Activated naive CD8-positive, alpha-beta T cell treated with anti-CD3 and anti-CD28 coated beads, Interleukin-2, amount 10 ng/mL, durations not matched to agents 7 days and 5 days (primary cell): ENCODE measurements around the gene ZNF618. TPM values are rescaled to one million over a fixed set of nuclear protein-coding genes. Genes with fewer than 3 reads are reported as not detected.

Experiments used
- ATAC-seq: fragments of 150-1000 bp; cut with Tn5 transposase; one replicate; pipeline ENCODE4 v1.10.0; 2021; ENCODE audit warnings: low read depth, moderate library complexity
- POLR2A ChIA-PET: fragments of 350-600 bp; sonication (Branson Sonifier 250); formaldehyde crosslinking; loops from one replicate; lab custom pipeline; 2021; ENCODE audit warnings: antibody characterized with exemption; lab: Charles Lee
- DNase-seq: peaks from one replicate; pipeline ENCODE4 v3.0.0; 2021
- H3K27ac Mint-ChIP-seq: one replicate; pipeline ENCODE4 v1.8.0; 2022; ENCODE audit warnings: mild to moderate bottlenecking, mixed read lengths
- H3K27me3 Mint-ChIP-seq: one replicate; pipeline ENCODE4 v1.8.0; 2022; ENCODE audit warnings: mild to moderate bottlenecking, moderate library complexity, mixed read lengths
- H3K36me3 Mint-ChIP-seq: one replicate; pipeline ENCODE4 v1.8.0; 2021; ENCODE audit warnings: mild to moderate bottlenecking, mixed read lengths
- H3K4me1 Mint-ChIP-seq: one replicate; pipeline ENCODE4 v1.8.0; 2021; ENCODE audit warnings: mixed read lengths
- H3K4me3 Mint-ChIP-seq: one replicate; pipeline ENCODE4 v1.8.0; 2022; ENCODE audit warnings: mild to moderate bottlenecking, moderate library complexity, mixed read lengths
- H3K9me3 Mint-ChIP-seq: one replicate; pipeline ENCODE4 v1.8.0; 2021; ENCODE audit warnings: mixed read lengths
- total RNA-seq, 2 experiments: library from RNA; stranded (reverse); gene quantifications; one replicate each; pipeline ENCODE4 v1.2.3, GENCODE V29; 2021

The ZNF618 gene
- total RNA-seq, 2 experiments from 2014 or later, result 0.60 to 0.75 TPM

- Mint-ChIP-seq H3K36me3 (peaks cover 2% of the 10 kb centered on the region), H3K27ac (no peak overlapping the region), H3K27me3 (peaks cover 8% of the 10 kb centered on the region), H3K4me1 (peaks cover 14% of the 10 kb centered on the region), H3K9me3 (peaks cover 8% of the 10 kb centered on the region), H3K4me3 (no peak overlapping the region)
- DNase-seq, result no peak
- POLR2A ChIA-PET, result interaction anchor here (0.6 kb wide), 1 partner anchor 600 kb away, joined by 3 read pairs; no protein-coding TSS in a partner anchor
- ATAC-seq, result no peak
Observed at GRCh38 chr9:113887436-113887835, 11.3 kb downstream of the ZNF618 start.

GRCh38 chr9:113888336-113888735 lies 12.2 kb downstream of the ZNF618 start:
- peaks cover 8% of the 10 kb centered on the region for H3K9me3 Mint-ChIP-seq
- ATAC-seq, result no peak
- peaks cover 5% of the 10 kb centered on the region for H3K27me3 Mint-ChIP-seq
- H3K27ac Mint-ChIP-seq, result no peak overlapping the region
- no peak overlapping the region for H3K4me3 Mint-ChIP-seq
- peaks cover 14% of the 10 kb centered on the region for H3K4me1 Mint-ChIP-seq
- DNase-seq, result no peak
- POLR2A ChIA-PET, result no interaction called here
- peaks cover 2% of the 10 kb centered on the region for H3K36me3 Mint-ChIP-seq

- Mint-ChIP-seq H3K9me3 (peaks cover 8% of the 10 kb centered on the region), H3K27me3 (peaks cover 5% of the 10 kb centered on the region), H3K27ac (no peak overlapping the region), H3K4me3 (no peak overlapping the region), H3K4me1 (peaks cover 14% of the 10 kb centered on the region), H3K36me3 (peaks cover 2% of the 10 kb centered on the region)
- ATAC-seq (no peak), DNase-seq (no peak)
- POLR2A ChIA-PET, result no interaction called here
Observed at GRCh38 chr9:113888976-113889375, 12.9 kb downstream of the ZNF618 start.

GRCh38 chr9:113890704-113891103 lies 14.6 kb downstream of the ZNF618 start:
- no peak for ATAC-seq
- Mint-ChIP-seq H3K36me3 (peaks cover 2% of the 10 kb centered on the region), H3K4me3 (no peak overlapping the region), H3K4me1 (peaks cover 8% of the 10 kb centered on the region), H3K27ac (no peak overlapping the region), H3K27me3 (peaks cover 19% of the 10 kb centered on the region), H3K9me3 (peaks cover 8% of the 10 kb centered on the region)
- POLR2A ChIA-PET, result no interaction called here
- no peak for DNase-seq

- ATAC-seq (no peak), DNase-seq (no peak)
- POLR2A ChIA-PET, result no interaction called here
- Mint-ChIP-seq H3K4me3 (no peak overlapping the region), H3K27me3 (peaks cover 26% of the 10 kb centered on the region), H3K27ac (no peak overlapping the region), H3K36me3 (no peaks in the 10 kb centered on the region), H3K9me3 (peaks cover 6% of the 10 kb centered on the region), H3K4me1 (no peaks in the 10 kb centered on the region)
Observed at GRCh38 chr9:113892861-113893491, 16.9 kb downstream of the ZNF618 start.

GRCh38 chr9:113894166-113894565 lies 18.1 kb downstream of the ZNF618 start:
- H3K4me3 Mint-ChIP-seq, result no peak overlapping the region
- no peak for ATAC-seq

GRCh38 chr9:113895526-113895925 lies 19.4 kb downstream of the ZNF618 start:
- Mint-ChIP-seq H3K4me1 (no peaks in the 10 kb centered on the region), H3K4me3 (no peak overlapping the region), H3K36me3 (no peaks in the 10 kb centered on the region), H3K27ac (no peak overlapping the region), H3K27me3 (peaks cover 28% of the 10 kb centered on the region), H3K9me3 (peaks cover 2% of the 10 kb centered on the region)
- POLR2A ChIA-PET, result no interaction called here
- DNase-seq (no peak), ATAC-seq (no peak)

More at GRCh38 chr9:113894166-113894565, 18.1 kb downstream of the ZNF618 start:
- POLR2A ChIA-PET, result no interaction called here
- no peaks in the 10 kb centered on the region for H3K4me1 Mint-ChIP-seq
- no peak for DNase-seq
- H3K27ac Mint-ChIP-seq, result no peak overlapping the region
- no peaks in the 10 kb centered on the region for H3K36me3 Mint-ChIP-seq
- peaks cover 6% of the 10 kb centered on the region for H3K9me3 Mint-ChIP-seq
- peaks cover 28% of the 10 kb centered on the region for H3K27me3 Mint-ChIP-seq

- no peaks in the 10 kb centered on the region for H3K4me1 Mint-ChIP-seq
- DNase-seq (no peak), ATAC-seq (no peak)
- H3K27ac Mint-ChIP-seq, result no peak overlapping the region
- H3K9me3 Mint-ChIP-seq, result peaks cover 3% of the 10 kb centered on the region
- POLR2A ChIA-PET, result no interaction called here
- peaks cover 28% of the 10 kb centered on the region for H3K27me3 Mint-ChIP-seq
- no peak overlapping the region for H3K4me3 Mint-ChIP-seq
- no peaks in the 10 kb centered on the region for H3K36me3 Mint-ChIP-seq
Observed at GRCh38 chr9:113896713-113897112, 20.6 kb downstream of the ZNF618 start.

GRCh38 chr9:113898151-113898550 lies 22.0 kb downstream of the ZNF618 start:
- H3K9me3 Mint-ChIP-seq, result peaks cover 3% of the 10 kb centered on the region
- POLR2A ChIA-PET, result interaction anchor here (0.7 kb wide), 1 partner anchor 1215 kb away, joined by 5 read pairs; no protein-coding TSS in a partner anchor
- H3K4me1 Mint-ChIP-seq, result no peaks in the 10 kb centered on the region
- DNase-seq (no peak), ATAC-seq (no peak)
- H3K27ac Mint-ChIP-seq, result no peak overlapping the region
- no peaks in the 10 kb centered on the region for H3K36me3 Mint-ChIP-seq
- peaks cover 23% of the 10 kb centered on the region for H3K27me3 Mint-ChIP-seq
- no peak overlapping the region for H3K4me3 Mint-ChIP-seq

- Mint-ChIP-seq H3K27ac (no peak overlapping the region), H3K4me3 (no peak overlapping the region), H3K36me3 (no peaks in the 10 kb centered on the region), H3K4me1 (no peaks in the 10 kb centered on the region), H3K27me3 (peaks cover 23% of the 10 kb centered on the region), H3K9me3 (peaks cover 3% of the 10 kb centered on the region)
- no peak for DNase-seq
- POLR2A ChIA-PET, result interaction anchor here (0.7 kb wide), 1 partner anchor 1215 kb away, joined by 5 read pairs; no protein-coding TSS in a partner anchor
- ATAC-seq, result no peak
Observed at GRCh38 chr9:113898596-113898995, 22.5 kb downstream of the ZNF618 start.

GRCh38 chr9:113899205-113899604 lies 23.1 kb downstream of the ZNF618 start:
- DNase-seq (no peak), ATAC-seq (no peak)
- Mint-ChIP-seq H3K4me1 (no peaks in the 10 kb centered on the region), H3K27me3 (peaks cover 25% of the 10 kb centered on the region), H3K27ac (no peak overlapping the region), H3K36me3 (no peaks in the 10 kb centered on the region), H3K4me3 (no peak overlapping the region), H3K9me3 (peaks cover 3% of the 10 kb centered on the region)
- POLR2A ChIA-PET, result no interaction called here

- POLR2A ChIA-PET, result no interaction called here
- no peaks in the 10 kb centered on the region for H3K36me3 Mint-ChIP-seq
- H3K4me3 Mint-ChIP-seq, result no peak overlapping the region
- H3K27me3 Mint-ChIP-seq, result peaks cover 15% of the 10 kb centered on the region
- H3K9me3 Mint-ChIP-seq, result peaks cover 3% of the 10 kb centered on the region
- no peaks in the 10 kb centered on the region for H3K4me1 Mint-ChIP-seq
- DNase-seq (no peak), ATAC-seq (no peak)
- H3K27ac Mint-ChIP-seq, result no peak overlapping the region
Observed at GRCh38 chr9:113901221-113901688, 25.1 kb downstream of the ZNF618 start.

GRCh38 chr9:113903514-113904077 lies 27.5 kb downstream of the ZNF618 start:
- no peaks in the 10 kb centered on the region for H3K36me3 Mint-ChIP-seq
- POLR2A ChIA-PET, result no interaction called here
- ATAC-seq, result no peak
- no peaks in the 10 kb centered on the region for H3K4me1 Mint-ChIP-seq
- peaks cover 3% of the 10 kb centered on the region for H3K9me3 Mint-ChIP-seq
- H3K4me3 Mint-ChIP-seq, result no peak overlapping the region
- peaks cover 8% of the 10 kb centered on the region for H3K27me3 Mint-ChIP-seq
- no peak for DNase-seq
- H3K27ac Mint-ChIP-seq, result no peak overlapping the region
